Suprapubic skin (tissue), 4 donors: Measurements from ENCODE around the gene RPS6KA2. TPM values are rescaled to one million over a fixed set of nuclear protein-coding genes. Genes with fewer than 3 reads are reported as not detected.

Experiments
- DNase-seq, 2 donors: peaks; one replicate each; pipeline ENCODE4 v3.0.0-alpha.2; 2019; ENCODE audit warnings: low spot score in 2 of 2
- H3K27ac ChIP-seq: fragments of 200-600 bp; sonication (generic); one replicate; pipeline ENCODE4 v1.5.1; 2019
- H3K27me3 ChIP-seq: fragments of 200-600 bp; sonication (generic); one replicate; pipeline ENCODE4 v1.5.1; 2019
- H3K36me3 ChIP-seq: fragments of 200-600 bp; sonication (generic); one replicate; pipeline ENCODE4 v1.5.1; 2019
- H3K4me1 ChIP-seq: fragments of 200-600 bp; sonication (generic); one replicate; pipeline ENCODE4 v1.5.1; 2019
- H3K4me3 ChIP-seq: fragments of 200-600 bp; sonication (generic); one replicate; pipeline ENCODE4 v1.5.1; 2019; ENCODE audit warnings: mild to moderate bottlenecking
- H3K9me3 ChIP-seq: fragments of 200-600 bp; sonication (generic); one replicate; pipeline ENCODE4 v1.5.1; 2019
- EP300 ChIP-seq: sonication (generic); formaldehyde crosslinking; IDR thresholded peaks from one replicate; pipeline ENCODE4 v1.6.1; 2017; ENCODE audit warnings: antibody characterized with exemption
- POLR2A ChIP-seq, 2 donors: fragments of 450-650 bp; IDR thresholded peaks; one replicate each; pipeline ENCODE4 v1.6.1; 2017; ENCODE audit warnings: antibody characterized with exemption in 2 of 2, mild to moderate bottlenecking in 2 of 2, moderate library complexity in 2 of 2
- POLR2AphosphoS5 ChIP-seq, 3 donors: sonication (generic); formaldehyde crosslinking; IDR thresholded peaks; one replicate each; pipeline ENCODE4 v1.6.1; 2017; ENCODE audit warnings: antibody characterized with exemption in 3 of 3
- WGBS: methylation state at CpG from one replicate; pipeline ENCODE4 v1.1.5; 2018; 5-methylcytosine and 5-hydroxymethylcytosine counted together
- total RNA-seq, 4 donors: library from RNA; depleted of rRNA; stranded (reverse); fragments of >200 nt; gene quantifications; one replicate each; pipeline ENCODE4 v1.1.0, GENCODE V29; 2016
- TF ChIP-seq, protein P1 (sequence below), 2 donors: fragments of 200-600 bp in 1 of 2; fragments of 450-650 bp in 1 of 2; sonication (generic) in 1 of 2; IDR thresholded peaks; one replicate each; pipeline ENCODE4 v1.5.1; 2016 to 2019; ENCODE audit warnings: antibody characterized with exemption in 2 of 2, mild to moderate bottlenecking in 1 of 2, moderate library complexity in 1 of 2

RPS6KA2 gene
- 10 to 100 TPM; 24.2 to 38.5 (median 32.3) TPM for total RNA-seq

DNA sequence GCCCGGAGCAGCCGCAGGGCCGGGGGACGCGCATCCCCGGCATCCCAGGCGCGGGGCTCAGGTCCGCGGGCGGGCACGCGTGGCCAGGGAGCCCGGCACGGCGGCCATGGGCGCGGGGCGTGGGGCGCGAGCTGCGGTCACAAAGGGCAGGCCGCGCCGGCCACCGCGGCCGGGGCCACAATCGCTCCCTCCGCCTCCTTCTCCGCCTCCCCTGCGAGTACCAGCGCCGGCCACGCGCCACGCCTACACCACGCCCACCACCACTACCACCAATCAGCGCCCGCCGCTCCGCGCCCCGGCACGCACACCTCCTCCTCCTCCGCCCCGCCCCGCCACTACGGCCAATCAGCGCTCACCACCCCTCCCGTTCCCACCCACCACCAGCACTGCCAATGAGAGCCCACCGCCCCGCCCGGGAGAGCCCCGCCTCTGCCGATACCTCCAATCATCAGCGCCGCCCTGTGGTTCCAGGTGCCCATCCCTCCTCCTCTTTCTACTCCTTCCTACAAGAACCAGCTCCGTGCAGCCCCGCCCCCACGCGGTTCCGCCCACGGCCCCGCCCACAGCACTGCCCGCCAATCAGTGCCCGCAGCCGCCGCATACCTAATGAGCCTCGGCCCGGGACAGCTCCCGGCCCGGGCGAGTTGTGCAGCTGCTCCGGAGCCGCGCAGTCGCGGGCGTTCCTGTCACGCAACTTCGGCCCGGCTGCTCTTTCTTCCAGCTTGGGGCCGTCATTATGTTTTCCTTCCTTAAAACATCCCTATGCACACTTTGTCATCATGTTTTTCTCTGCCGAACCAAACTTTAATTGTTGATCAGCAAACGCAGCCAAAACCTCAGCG is at the start of gene RPS6KA2:
Gene RPS6KA2, minus strand, starts transcription at position 219 of the 842 bp plus-strand sequence. CDS start 232 bp downstream, outside the sequence.
- Histone ChIP-seq H3K36me3 (no peaks in the 10 kb centered on the region), H3K27me3 (peaks cover 7% of the 10 kb centered on the region), H3K4me1 (peaks cover 31% of the 10 kb centered on the region), H3K27ac (peak within 1 kb of the TSS; percentile 93), H3K4me3 (peak within 1 kb of the TSS; percentile 88), H3K9me3 (no peaks in the 10 kb centered on the region)
- WGBS = 1% methylated on average over 33 of the region's 87 CpGs
- DNase-seq = peak; percentile 100
- TF ChIP-seq POLR2AphosphoS5 (IDR thresholded peaks at IDR 0.05) (peak in 1 of 3 donors; percentile 38), POLR2A (IDR thresholded peaks at IDR 0.05) (peak; percentile 70 to 90), EP300 (no peak)
- TF ChIP-seq, protein P1, sequence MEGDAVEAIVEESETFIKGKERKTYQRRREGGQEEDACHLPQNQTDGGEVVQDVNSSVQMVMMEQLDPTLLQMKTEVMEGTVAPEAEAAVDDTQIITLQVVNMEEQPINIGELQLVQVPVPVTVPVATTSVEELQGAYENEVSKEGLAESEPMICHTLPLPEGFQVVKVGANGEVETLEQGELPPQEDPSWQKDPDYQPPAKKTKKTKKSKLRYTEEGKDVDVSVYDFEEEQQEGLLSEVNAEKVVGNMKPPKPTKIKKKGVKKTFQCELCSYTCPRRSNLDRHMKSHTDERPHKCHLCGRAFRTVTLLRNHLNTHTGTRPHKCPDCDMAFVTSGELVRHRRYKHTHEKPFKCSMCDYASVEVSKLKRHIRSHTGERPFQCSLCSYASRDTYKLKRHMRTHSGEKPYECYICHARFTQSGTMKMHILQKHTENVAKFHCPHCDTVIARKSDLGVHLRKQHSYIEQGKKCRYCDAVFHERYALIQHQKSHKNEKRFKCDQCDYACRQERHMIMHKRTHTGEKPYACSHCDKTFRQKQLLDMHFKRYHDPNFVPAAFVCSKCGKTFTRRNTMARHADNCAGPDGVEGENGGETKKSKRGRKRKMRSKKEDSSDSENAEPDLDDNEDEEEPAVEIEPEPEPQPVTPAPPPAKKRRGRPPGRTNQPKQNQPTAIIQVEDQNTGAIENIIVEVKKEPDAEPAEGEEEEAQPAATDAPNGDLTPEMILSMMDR (IDR thresholded peaks at IDR 0.05) = no peak

DNA sequence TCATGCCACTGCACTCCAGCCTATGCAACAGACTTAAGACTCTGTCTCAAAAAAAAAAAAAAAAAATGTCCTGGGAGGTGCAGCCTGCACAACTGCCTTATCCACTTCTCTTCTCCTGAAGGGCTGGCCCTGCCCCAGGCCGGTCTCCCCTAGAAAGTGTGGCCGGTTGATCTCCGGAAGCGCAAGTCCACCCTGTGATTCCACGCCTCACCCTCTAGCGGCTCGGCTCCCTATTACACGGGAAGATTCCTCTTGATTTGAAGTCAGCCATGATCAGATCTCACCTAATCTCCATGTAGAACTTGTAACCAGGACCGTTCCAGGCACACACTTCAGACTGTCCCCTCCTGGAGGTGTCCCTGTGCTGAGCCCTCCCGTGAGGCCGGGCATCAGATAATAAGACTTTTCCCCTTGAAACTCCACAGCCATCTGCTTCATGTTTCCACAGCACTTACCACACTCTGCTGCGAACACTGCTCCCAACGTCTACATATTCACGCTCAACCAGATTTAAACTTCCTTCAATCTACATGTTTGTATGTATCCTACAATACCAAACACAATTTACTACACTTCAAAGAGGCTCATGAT is 49.3 kb upstream of the RPS6KA2 start:
- Histone ChIP-seq H3K27ac (no peak overlapping the region), H3K4me1 (peaks cover 8% of the 10 kb centered on the region), H3K36me3 (no peaks in the 10 kb centered on the region), H3K27me3 (peaks cover 8% of the 10 kb centered on the region), H3K9me3 (no peaks in the 10 kb centered on the region), H3K4me3 (no peak overlapping the region)
- TF ChIP-seq POLR2AphosphoS5 (IDR thresholded peaks at IDR 0.05) = no peak
- no peak for TF ChIP-seq EP300
- TF ChIP-seq, protein P1 (IDR thresholded peaks at IDR 0.05) = no peak
- no peak for TF ChIP-seq POLR2A (IDR thresholded peaks at IDR 0.05)
- WGBS = 95% methylated on average over 14 of the region's 14 CpGs
- no peak for DNase-seq

DNA sequence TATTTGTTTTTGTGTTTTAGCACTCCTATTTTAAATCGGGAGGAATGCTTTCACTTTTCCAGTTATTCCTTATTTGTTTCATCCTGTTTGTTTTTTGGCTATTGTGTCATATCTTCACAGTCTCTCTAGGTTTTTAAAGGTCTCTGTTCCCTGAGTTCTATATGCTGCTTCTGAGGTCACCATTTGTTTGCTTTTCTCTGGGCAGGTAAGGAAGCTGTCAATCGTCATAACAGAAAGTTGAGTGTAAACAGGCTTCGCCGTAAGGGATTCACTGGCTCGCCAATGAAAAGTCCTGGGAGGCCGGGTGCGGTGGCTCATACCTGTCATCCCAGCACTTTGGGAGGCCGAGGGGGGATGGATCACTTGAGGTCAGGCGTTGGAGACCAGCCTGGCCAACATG is 48.7 kb upstream of the RPS6KA2 start:
- 79% methylated on average over 9 of the region's 9 CpGs for WGBS
- Histone ChIP-seq H3K36me3 (no peaks in the 10 kb centered on the region), H3K27ac (no peak overlapping the region), H3K27me3 (peaks cover 14% of the 10 kb centered on the region), H3K9me3 (no peaks in the 10 kb centered on the region), H3K4me3 (no peak overlapping the region), H3K4me1 (peaks cover 8% of the 10 kb centered on the region)
- DNase-seq = no peak
- TF ChIP-seq, protein P1 (IDR thresholded peaks at IDR 0.05) = no peak
- TF ChIP-seq POLR2AphosphoS5 (IDR thresholded peaks at IDR 0.05) = no peak
- no peak for TF ChIP-seq POLR2A (IDR thresholded peaks at IDR 0.05)
- no peak for TF ChIP-seq EP300

DNA sequence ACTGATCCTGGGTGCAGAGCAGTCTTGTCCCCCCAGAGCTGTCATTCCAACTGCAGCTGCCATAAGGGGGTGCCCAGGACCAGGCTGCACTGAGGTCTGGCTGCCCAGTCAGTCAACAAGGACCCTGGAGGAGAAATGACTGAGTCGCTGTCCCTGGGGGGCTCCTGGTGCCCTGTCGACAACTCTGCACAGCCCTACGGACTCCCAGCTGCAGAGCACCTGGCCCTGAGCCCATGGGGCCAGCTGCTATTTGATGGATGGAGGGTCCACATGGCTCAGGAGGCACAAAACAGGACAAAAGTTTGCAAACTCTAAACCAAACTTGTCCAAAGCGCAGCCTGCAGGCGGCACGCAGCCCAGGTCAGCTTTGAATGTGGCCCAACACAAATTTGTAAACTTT is 46.3 kb upstream of the RPS6KA2 start:
- DNase-seq = peak in 1 of 2 donors; percentile 55
- Histone ChIP-seq H3K27me3 (peaks cover 20% of the 10 kb centered on the region), H3K4me1 (peaks cover 8% of the 10 kb centered on the region), H3K4me3 (no peak overlapping the region), H3K27ac (no peak overlapping the region), H3K9me3 (no peaks in the 10 kb centered on the region), H3K36me3 (no peaks in the 10 kb centered on the region)
- 72% methylated on average over 6 of the region's 6 CpGs for WGBS
- TF ChIP-seq POLR2AphosphoS5 (IDR thresholded peaks at IDR 0.05) (no peak), POLR2A (IDR thresholded peaks at IDR 0.05) (no peak), EP300 (no peak)
- TF ChIP-seq, protein P1 (IDR thresholded peaks at IDR 0.05) = no peak

DNA sequence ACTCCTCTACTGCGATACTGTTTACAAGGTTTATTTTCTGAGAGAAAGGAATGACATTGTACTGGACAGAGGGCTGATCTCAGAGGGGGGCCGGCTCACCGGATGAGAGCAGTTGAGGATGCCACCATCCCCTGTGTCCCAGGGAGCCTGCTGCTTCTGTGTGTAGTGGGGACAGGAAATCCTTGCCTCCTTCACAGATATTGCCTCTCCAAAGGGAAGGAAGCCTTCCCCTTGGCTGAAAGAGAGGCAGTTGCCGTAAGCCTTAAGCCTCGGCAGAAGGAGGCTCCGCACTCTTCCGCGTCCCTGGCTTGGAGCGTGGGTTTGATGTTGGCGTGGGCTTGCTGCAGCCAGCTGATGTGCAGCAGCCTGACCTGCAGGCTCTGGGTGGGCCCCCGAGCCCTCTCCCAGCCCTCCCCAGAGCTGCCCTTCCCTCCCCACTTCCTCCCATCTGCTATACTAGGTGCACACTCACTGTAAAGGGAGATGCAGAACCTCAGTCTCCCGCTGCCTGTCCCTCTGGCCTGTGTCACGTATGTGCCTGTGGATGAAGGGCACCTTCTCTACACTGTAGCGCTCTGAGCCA is 45.7 kb upstream of the RPS6KA2 start:
- Histone ChIP-seq H3K9me3 (no peaks in the 10 kb centered on the region), H3K4me1 (peaks cover 8% of the 10 kb centered on the region), H3K27ac (no peak overlapping the region), H3K36me3 (no peaks in the 10 kb centered on the region), H3K4me3 (no peak overlapping the region), H3K27me3 (peaks cover 24% of the 10 kb centered on the region)
- 68% methylated on average over 7 of the region's 14 CpGs for WGBS
- no peak for TF ChIP-seq POLR2A (IDR thresholded peaks at IDR 0.05)
- TF ChIP-seq, protein P1 (IDR thresholded peaks at IDR 0.05) = no peak
- TF ChIP-seq EP300 = no peak
- TF ChIP-seq POLR2AphosphoS5 (IDR thresholded peaks at IDR 0.05) = no peak
- no peak for DNase-seq
